ENCODE data around the gene PDE6B.

- TF ChIP-seq CTCF (conservative IDR thresholded peaks at IDR 0.05), result no peak
- no peak for TF ChIP-seq ZFX (IDR thresholded peaks at IDR 0.05)
Observed at GRCh38 chr4:660401-660800, 35.0 kb downstream of the PDE6B start.

Data from C4-2B (cell line).